ENCODE results near the gene GRM2.

The GRM2 gene

GRCh38 chr3:51680663-51681230 is 26.1 kb upstream of the GRM2 start:
- DNase-seq (ENCODE audit: low read depth), result no peak

GRCh38 chr3:51681453-51681852 is 25.4 kb upstream of the GRM2 start:
- DNase-seq (ENCODE audit: low read depth), result no peak

GRCh38 chr3:51682079-51682478 is 24.8 kb upstream of the GRM2 start:
- peak; percentile 78 for DNase-seq (ENCODE audit: low read depth)

GRCh38 chr3:51682526-51682925 is 24.3 kb upstream of the GRM2 start:
- DNase-seq (ENCODE audit: low read depth), result no peak

- no peak for DNase-seq (ENCODE audit: low read depth)
Observed at GRCh38 chr3:51683566-51683965, 23.3 kb upstream of the GRM2 start.

GRCh38 chr3:51684971-51685751 is 21.7 kb upstream of the GRM2 start:
- DNase-seq (ENCODE audit: low read depth), result no peak

- DNase-seq (ENCODE audit: low read depth), result no peak
Observed at GRCh38 chr3:51686056-51686455, 20.8 kb upstream of the GRM2 start.

GRCh38 chr3:51686512-51687215 is 20.2 kb upstream of the GRM2 start:
- no peak for DNase-seq (ENCODE audit: low read depth)

GRCh38 chr3:51687431-51688205 is 19.2 kb upstream of the GRM2 start:
- no peak for DNase-seq (ENCODE audit: low read depth)

- DNase-seq (ENCODE audit: low read depth), result no peak
Observed at GRCh38 chr3:51688206-51688600, 18.7 kb upstream of the GRM2 start.

GRCh38 chr3:51691021-51691420 is 15.8 kb upstream of the GRM2 start:
- DNase-seq (ENCODE audit: low read depth), result no peak

GRCh38 chr3:51691949-51692348 is 14.9 kb upstream of the GRM2 start:
- DNase-seq (ENCODE audit: low read depth), result no peak

GRCh38 chr3:51692980-51693395 is 13.9 kb upstream of the GRM2 start:
- DNase-seq (ENCODE audit: low read depth), result no peak

- no peak for DNase-seq (ENCODE audit: low read depth)
Observed at GRCh38 chr3:51696954-51697353, 9.9 kb upstream of the GRM2 start.

- DNase-seq (ENCODE audit: low read depth), result no peak
Observed at GRCh38 chr3:51698209-51698608, 8.7 kb upstream of the GRM2 start.

GRCh38 chr3:51700403-51700802 is 6.5 kb upstream of the GRM2 start:
- DNase-seq (ENCODE audit: low read depth), result no peak

- DNase-seq (ENCODE audit: low read depth), result no peak
Observed at GRCh38 chr3:51702156-51702555, 4.7 kb upstream of the GRM2 start.

GRCh38 chr3:51703068-51703760 is 3.7 kb upstream of the GRM2 start:
- DNase-seq (ENCODE audit: low read depth), result no peak

- no peak for DNase-seq (ENCODE audit: low read depth)
Observed at GRCh38 chr3:51703761-51704510, 2.9 kb upstream of the GRM2 start.

- no peak for DNase-seq (ENCODE audit: low read depth)
Observed at GRCh38 chr3:51704511-51704950, 2.3 kb upstream of the GRM2 start.
